Ovary (tissue), 9 donors: ENCODE measurements around the gene CLTB. TPM values are rescaled to one million over a fixed set of nuclear protein-coding genes. Genes with fewer than 3 reads are reported as not detected.

ENCODE experiments used
- DNase-seq, 5 donors: peaks; one replicate each; pipeline ENCODE4 v3.0.0-alpha.2; 2019 to 2020
- H3K27ac ChIP-seq, 2 donors: fragments of 200-600 bp; one replicate each; pipeline versions ENCODE4 v1.5.1 to v1.8.0; 2019 to 2022
- H3K27me3 ChIP-seq: fragments of 200-600 bp; one replicate; pipeline ENCODE4 v1.8.0; 2022
- H3K36me3 ChIP-seq: fragments of 200-600 bp; sonication (generic); one replicate; pipeline ENCODE4 v1.5.1; 2019
- H3K4me1 ChIP-seq: one replicate; pipeline ENCODE4 v1.8.1; 2013; ENCODE audit warnings: mild to moderate bottlenecking, moderate library complexity; ENCODE audit not compliant: insufficient read depth
- H3K4me3 ChIP-seq: fragments of 200-600 bp; sonication (generic); one replicate; pipeline ENCODE4 v1.5.1; 2017
- H3K9me3 ChIP-seq, 2 donors: fragments of 200-600 bp in 1 of 2; sonication (generic) in 1 of 2; one replicate each; pipeline versions ENCODE4 v1.5.1 to v1.8.1; 2013 to 2019; ENCODE audit warnings: mild to moderate bottlenecking in 1 of 2, moderate library complexity in 1 of 2
- EP300 ChIP-seq: sonication (generic); formaldehyde crosslinking; IDR thresholded peaks from one replicate; pipeline ENCODE4 v1.6.1; 2017; ENCODE audit warnings: antibody characterized with exemption
- POLR2A ChIP-seq: fragments of 450-650 bp; IDR thresholded peaks from one replicate; pipeline ENCODE4 v1.6.1; 2017; ENCODE audit warnings: antibody characterized with exemption, mild to moderate bottlenecking, moderate library complexity
- WGBS, 3 donors: extraction: QIAGEN DNeasy Blood & Tissue Kit in 1 of 3; methylation state at CpG; one replicate each; pipeline versions ENCODE4 v1.1.5 to v1.1.7; 2013 to 2017; 5-methylcytosine and 5-hydroxymethylcytosine counted together
- intact Hi-C, 4 donors: fragments of 100-400 bp; cut with DNase I; formaldehyde crosslinking; loops; one replicate each; pipeline versions ENCODE4 v1.11.0 to v1.15.1; 2022 to 2023
- polyA plus RNA-seq, 2 donors: library from polyadenylated mRNA; stranded (reverse); fragments of 200-250 nt in 1 of 2; fragments of 350-450 nt in 1 of 2; fragmentation: Illumina TruSeq in 1 of 2; extraction: RNeasy Lipid Tissue Mini Kit (QIAGEN cat#74804) in 1 of 2; gene quantifications; one replicate each; pipeline ENCODE4 v1.2.3, GENCODE V29; 2013 to 2014
- total RNA-seq, 7 donors: library from RNA; depleted of rRNA in 2 of 7; stranded (reverse); fragments of >200 nt in 2 of 7; fragmentation: NEBNext Ultra II Directional in 3 of 7; extraction: Animal tissue kit (Norgen Biotek cat#: 25700) in 3 of 7; gene quantifications; one replicate each; pipeline versions ENCODE4 v1.1.0 to v1.2.4, GENCODE V29; 2016 to 2023
- TF ChIP-seq, protein P1 (sequence below), 3 donors: fragments of 450-650 bp in 2 of 3; fragments of 200-600 bp in 1 of 3; IDR thresholded peaks; one replicate each; pipeline versions ENCODE4 v1.5.1 to v1.8.0; 2016 to 2022; ENCODE audit warnings: antibody characterized with exemption in 3 of 3, mild to moderate bottlenecking in 1 of 3
- donor health status: DM: no; HTN: no; CAD: no; lungs with moderate emphysema.
- donor health status: DM: no; HTN: no; CAD: no.
- donor health status: Bipolar disorder and iron deficiency.
- donor health status: DM: yes; HTN: yes; CAD: no.
- donor health status: DM: no; HTN: no; CAD: no.
- donor health status: DM: yes; HTN: yes; CAD: no.

The CLTB gene
- total and polyA plus RNA-seq, 9 donors, result 35.9 to 138 (median 112) TPM

GRCh38 chr5:176396330-176396729 lies 20.0 kb downstream of the CLTB start:
- no peaks in the 10 kb centered on the region for H3K27me3 ChIP-seq
- 17 to 29% (median 18%) methylated on average over 6 of the region's 6 CpGs for WGBS, 3 donors
- H3K4me3 ChIP-seq, result no peak overlapping the region
- TF ChIP-seq, protein P1, sequence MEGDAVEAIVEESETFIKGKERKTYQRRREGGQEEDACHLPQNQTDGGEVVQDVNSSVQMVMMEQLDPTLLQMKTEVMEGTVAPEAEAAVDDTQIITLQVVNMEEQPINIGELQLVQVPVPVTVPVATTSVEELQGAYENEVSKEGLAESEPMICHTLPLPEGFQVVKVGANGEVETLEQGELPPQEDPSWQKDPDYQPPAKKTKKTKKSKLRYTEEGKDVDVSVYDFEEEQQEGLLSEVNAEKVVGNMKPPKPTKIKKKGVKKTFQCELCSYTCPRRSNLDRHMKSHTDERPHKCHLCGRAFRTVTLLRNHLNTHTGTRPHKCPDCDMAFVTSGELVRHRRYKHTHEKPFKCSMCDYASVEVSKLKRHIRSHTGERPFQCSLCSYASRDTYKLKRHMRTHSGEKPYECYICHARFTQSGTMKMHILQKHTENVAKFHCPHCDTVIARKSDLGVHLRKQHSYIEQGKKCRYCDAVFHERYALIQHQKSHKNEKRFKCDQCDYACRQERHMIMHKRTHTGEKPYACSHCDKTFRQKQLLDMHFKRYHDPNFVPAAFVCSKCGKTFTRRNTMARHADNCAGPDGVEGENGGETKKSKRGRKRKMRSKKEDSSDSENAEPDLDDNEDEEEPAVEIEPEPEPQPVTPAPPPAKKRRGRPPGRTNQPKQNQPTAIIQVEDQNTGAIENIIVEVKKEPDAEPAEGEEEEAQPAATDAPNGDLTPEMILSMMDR (IDR thresholded peaks at IDR 0.05), result no peak
- no peak for TF ChIP-seq EP300
- TF ChIP-seq POLR2A, result no peak
- intact Hi-C loops, result no loop called here
- H3K9me3 ChIP-seq, result no peaks in the 10 kb centered on the region
- peak in 2 of 5 donors; percentile 42 to 53 for DNase-seq
- H3K36me3 ChIP-seq, result no peaks in the 10 kb centered on the region
- peak overlapping the region; percentile 16 to 65 for H3K27ac ChIP-seq
- peaks cover 20% of the 10 kb centered on the region for H3K4me1 ChIP-seq

DNA sequence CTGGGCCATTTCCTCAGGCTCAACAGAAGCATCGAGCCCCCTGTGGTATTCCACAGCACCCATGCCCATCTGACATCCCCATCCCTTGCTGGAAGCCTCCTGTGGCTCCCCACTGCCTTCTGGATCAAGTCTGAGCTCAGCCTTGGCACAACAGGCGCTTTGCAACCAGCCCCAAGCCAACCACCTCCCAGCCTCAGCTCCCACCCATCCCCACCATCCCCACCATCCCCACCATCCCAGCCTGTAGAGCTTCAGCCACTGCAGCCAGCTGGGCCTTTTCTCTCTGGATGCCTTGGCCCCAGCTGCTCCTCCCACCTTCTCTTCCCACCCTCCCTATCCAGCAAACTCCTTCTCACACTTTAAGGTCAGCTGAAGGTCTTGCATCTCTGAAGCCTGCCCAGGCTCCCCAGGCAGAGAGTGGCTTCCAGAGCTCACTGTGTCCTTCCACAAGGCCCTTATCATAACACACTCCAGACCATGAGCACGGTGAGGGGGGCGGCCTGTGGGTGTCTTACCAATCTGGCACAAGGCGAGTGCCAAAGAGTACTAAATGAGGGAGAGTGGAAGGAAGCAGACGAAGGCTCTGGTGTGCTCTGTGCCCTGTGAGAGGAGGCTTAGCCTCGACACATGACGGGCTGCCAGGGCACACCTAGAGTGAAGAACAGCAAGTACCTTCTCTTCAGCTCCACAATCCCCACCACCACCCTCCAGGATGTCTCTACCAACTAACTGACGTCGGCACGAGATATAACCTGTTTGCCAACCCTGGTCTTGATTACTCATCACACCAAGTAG lies 21.3 kb downstream of the CLTB start:
- peak overlapping the region in 1 of 2 donors; percentile 65 for H3K27ac ChIP-seq
- intact Hi-C loops, result no loop called here
- no peak overlapping the region for H3K4me3 ChIP-seq
- peak; percentile 44 to 88 (median 67) for DNase-seq
- H3K36me3 ChIP-seq, result no peaks in the 10 kb centered on the region
- no peaks in the 10 kb centered on the region for H3K27me3 ChIP-seq
- 36 to 46% (median 44%) methylated on average over 11 of the region's 11 CpGs for WGBS, 3 donors
- TF ChIP-seq EP300 (no peak), POLR2A (no peak)
- TF ChIP-seq, protein P1 (IDR thresholded peaks at IDR 0.05), result no peak
- peaks cover 14% of the 10 kb centered on the region for H3K4me1 ChIP-seq
- H3K9me3 ChIP-seq, result no peaks in the 10 kb centered on the region

DNA sequence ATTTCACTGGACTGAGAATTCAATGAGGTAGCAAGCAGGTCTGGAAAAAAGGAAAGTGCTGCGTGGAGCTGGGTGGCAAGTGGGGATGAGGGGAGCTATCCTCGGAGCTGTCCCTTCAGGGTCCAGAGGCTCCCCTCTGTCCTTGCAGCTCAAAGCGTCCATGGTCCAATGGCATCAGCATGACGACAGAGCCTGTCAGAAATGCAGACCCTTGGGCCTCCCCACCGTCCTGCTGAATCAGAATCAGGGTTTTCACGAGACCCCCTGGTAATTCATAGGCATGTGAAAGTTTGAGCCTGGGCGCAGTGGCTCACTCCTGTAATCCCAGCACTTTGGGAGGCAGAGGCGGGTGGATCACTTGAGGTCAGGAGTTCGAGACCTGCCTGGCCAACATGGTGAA lies 22.2 kb downstream of the CLTB start:
- no peak for DNase-seq
- TF ChIP-seq, protein P1 (IDR thresholded peaks at IDR 0.05), result no peak
- TF ChIP-seq EP300 (no peak), POLR2A (no peak)
- Histone ChIP-seq H3K9me3 (no peaks in the 10 kb centered on the region), H3K4me3 (no peak overlapping the region), H3K27ac (no peak overlapping the region), H3K27me3 (no peaks in the 10 kb centered on the region), H3K4me1 (peaks cover 16% of the 10 kb centered on the region), H3K36me3 (no peaks in the 10 kb centered on the region)
- WGBS, 3 donors, result 92 to 96% (median 93%) methylated on average over 9 of the region's 9 CpGs
- intact Hi-C loops, result no loop called here

DNA sequence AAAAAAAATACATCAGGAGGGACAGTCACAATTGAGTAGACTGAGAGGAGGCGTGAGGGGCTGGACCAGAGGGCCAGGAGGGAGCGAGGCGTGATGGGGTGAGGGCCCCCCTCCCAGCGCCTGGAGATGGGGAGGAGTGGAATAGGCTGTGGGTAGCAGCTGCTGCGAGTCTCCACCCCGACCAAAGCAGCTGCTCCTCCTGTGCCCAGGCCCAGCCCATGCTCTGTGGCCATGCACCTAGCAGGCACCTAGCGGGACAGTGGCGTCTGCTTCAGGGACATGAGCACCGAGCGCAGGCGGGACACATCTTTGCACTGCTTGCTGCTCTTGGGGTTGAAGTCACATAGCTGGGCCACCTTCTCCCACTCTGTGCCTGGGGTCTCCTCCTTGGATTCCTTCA lies 23.8 kb downstream of the CLTB start:
- DNase-seq, result peak in 1 of 5 donors; percentile 51
- no peak for TF ChIP-seq EP300
- no peak for TF ChIP-seq POLR2A
- TF ChIP-seq, protein P1 (IDR thresholded peaks at IDR 0.05), result no peak
- Histone ChIP-seq H3K27ac (no peak overlapping the region), H3K36me3 (no peaks in the 10 kb centered on the region), H3K27me3 (no peaks in the 10 kb centered on the region), H3K4me1 (peaks cover 17% of the 10 kb centered on the region), H3K9me3 (no peaks in the 10 kb centered on the region), H3K4me3 (no peak overlapping the region)
- intact Hi-C loops, result no loop called here
- WGBS, 3 donors, result 58 to 72% (median 64%) methylated on average over 11 of the region's 11 CpGs
